HG03280 (cell line): ENCODE data around the gene TMEM204.

Experiments
- ATAC-seq: cut with Tn5 transposase; IDR thresholded peaks from one replicate; pipeline ENCODE4 v1.9.1; 2021; ENCODE audit warnings: mild to moderate bottlenecking, moderate library complexity; ENCODE audit not compliant: unreplicated experiment

TMEM204 gene

DNA sequence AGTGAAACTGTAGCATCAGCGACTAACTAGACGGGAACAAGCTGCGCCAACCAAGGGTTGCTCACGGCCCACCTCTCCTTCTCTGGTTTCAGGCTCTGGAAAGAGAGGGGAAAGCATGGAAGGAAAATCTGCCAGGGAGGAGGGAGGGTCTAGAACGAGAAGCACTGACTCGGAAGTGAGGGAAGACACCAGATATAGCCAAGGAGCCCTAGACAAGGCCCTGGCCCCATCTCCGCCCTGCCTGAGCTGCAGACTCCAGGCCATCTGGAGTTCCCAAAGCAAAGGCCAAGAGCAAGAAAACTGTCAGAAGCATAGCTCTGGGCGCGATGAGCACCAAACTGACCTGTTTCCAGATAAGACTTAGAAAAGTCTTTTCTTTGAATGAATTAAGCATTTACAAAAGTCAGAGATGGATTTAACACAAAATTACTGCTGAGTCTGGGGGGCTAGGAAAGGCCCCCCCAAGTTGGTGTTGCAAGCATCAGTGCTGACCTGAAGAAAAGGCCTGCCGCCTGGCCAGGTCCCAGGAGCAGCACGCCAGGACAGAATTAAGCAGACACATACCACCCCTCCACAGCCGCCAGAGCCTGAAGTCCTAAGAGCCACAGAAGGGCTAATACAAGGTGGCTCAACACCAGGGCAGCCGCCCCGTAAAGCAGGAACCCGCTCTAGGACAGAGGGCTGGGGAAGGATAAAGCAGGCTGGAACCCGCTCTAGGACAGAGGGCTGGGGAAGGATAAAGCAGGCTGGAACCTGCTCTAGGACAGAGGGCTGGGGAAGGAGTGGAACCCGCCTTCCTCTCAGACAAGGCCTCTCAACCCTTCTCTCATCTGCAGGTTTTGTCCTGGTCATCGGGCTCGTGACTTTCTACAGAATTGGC is 20.7 kb downstream of the TMEM204 start:
- ATAC-seq = no peak

DNA sequence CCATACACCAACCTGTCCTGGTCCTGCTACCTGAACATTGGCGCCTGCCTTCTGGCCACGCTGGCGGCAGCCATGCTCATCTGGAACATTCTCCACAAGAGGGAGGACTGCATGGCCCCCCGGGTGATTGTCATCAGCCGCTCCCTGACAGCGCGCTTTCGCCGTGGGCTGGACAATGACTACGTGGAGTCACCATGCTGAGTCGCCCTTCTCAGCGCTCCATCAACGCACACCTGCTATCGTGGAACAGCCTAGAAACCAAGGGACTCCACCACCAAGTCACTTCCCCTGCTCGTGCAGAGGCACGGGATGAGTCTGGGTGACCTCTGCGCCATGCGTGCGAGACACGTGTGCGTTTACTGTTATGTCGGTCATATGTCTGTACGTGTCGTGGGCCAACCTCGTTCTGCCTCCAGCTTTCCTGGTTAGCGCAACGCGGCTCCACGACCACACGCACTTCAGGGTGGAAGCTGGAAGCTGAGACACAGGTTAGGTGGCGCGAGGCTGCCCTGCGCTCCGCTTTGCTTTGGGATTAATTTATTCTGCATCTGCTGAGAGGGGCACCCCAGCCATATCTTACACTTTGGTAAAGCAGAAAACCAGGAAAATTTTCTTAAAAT is 21.5 kb downstream of the TMEM204 start:
- no peak for ATAC-seq

DNA sequence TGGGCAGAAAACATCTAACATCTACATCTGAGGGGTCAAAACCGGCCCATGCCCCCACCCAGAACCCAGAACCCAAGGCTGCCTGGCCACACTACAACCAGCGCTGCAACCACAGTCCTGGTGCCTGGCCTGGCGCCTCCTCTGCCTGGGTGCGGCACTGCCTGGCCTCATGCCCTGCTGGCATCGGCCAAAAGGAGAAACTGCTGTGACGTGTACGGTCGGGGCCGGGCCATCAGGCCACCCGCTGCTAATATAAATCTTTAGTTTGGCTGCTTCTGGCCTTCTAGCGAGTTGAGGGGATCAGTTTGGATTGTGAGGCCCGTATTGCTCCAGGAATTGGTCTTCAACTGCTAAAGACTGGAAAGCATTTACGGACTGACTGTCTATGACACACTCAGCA is 22.8 kb downstream of the TMEM204 start:
- no peak for ATAC-seq

DNA sequence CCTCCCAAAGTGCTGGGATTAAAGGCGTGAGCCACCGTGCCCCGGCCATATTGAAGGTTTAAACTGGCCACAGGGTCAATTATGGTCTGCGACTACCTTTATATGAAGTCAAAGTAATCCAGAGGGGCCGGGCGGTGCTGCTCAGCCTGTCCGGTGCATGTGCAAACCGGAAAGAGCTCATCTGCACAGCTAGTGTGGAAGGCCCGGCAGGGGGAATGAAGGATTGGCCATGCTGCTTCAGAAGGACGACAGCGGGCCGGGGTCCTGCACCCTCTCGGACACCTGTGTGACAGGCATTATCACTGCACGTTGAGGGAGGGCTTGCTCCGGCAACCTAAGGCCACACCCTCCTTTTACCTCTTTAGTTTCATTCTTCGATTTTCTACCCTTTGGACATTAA is 23.6 kb downstream of the TMEM204 start:
- no peak for ATAC-seq

- no peak for ATAC-seq
These were observed 24.1 kb downstream of the TMEM204 start for GRCh38 chr16:1557576-1557975.

DNA sequence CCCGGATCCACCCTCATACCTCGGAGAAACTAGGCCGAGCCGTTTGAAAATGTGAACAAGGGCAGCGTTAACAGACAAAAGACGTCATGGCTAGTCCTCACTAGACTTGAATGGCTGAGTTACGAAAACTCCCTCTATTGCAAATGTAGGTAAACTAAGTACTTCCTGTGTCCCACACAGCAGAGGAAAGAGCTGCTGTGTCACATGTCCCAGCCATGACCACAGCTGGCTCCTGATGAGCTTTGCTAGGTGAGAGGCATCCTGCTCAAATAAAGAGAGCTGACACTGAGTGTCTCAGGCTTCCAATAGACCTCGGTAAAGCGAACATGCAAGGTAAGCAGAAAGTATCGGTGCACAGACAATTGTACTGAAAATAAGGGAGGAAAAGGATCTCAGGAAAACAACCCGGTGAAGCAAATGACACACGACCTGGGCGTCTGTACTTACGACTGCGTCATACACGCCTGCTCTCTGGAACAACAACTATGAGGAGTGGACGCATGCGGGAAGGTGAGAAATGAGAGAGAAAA is 26.0 kb downstream of the TMEM204 start:
- ATAC-seq = no peak

DNA sequence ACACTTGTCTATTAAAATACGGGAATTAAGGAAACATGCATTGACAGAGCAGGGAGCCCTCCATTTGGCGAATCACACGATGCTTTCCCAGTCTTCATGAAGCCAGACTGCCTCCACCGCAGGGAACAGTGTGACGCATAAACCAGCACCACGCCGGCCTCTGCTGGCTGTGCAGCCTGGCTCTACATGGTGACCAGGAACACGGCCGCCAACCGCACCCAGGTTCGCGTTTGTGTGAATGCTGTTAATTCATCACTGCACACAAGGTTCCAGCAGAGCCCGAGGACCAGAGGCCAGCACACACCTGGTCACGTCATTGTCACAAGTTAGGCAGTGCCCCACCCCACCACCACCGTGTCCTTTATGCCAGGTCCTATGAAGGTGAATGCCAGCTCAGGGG is 26.7 kb downstream of the TMEM204 start:
- ATAC-seq = no peak

DNA sequence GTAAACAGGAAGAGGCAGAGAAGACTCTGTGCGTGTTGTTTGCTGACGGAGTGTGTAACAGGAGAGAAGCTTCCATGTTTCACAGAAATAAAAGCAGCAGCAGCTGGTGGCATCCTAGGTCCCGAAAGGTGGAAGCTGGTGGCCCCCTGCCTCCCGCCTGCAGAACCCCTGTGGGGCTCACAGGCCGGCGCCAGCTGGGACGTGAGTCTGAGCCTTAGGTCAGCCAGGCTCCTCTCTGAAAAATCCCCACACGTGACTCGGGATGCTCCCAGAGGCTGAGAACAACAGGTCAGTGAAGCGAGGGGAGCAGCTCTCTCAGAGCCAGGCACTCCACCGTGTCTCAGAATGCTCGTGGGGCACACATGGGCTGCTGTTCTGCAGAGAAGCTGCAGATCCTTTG is 27.4 kb downstream of the TMEM204 start:
- ATAC-seq = no peak

GRCh38 chr16:1561266-1561665 is 27.8 kb downstream of the TMEM204 start:
- ATAC-seq = no peak

- no peak for ATAC-seq
These were observed 28.4 kb downstream of the TMEM204 start for GRCh38 chr16:1561836-1562235.

- ATAC-seq = no peak
These were observed 30.3 kb downstream of the TMEM204 start for GRCh38 chr16:1563786-1564185.

- no peak for ATAC-seq
These were observed 30.9 kb downstream of the TMEM204 start for GRCh38 chr16:1564325-1564724.

DNA sequence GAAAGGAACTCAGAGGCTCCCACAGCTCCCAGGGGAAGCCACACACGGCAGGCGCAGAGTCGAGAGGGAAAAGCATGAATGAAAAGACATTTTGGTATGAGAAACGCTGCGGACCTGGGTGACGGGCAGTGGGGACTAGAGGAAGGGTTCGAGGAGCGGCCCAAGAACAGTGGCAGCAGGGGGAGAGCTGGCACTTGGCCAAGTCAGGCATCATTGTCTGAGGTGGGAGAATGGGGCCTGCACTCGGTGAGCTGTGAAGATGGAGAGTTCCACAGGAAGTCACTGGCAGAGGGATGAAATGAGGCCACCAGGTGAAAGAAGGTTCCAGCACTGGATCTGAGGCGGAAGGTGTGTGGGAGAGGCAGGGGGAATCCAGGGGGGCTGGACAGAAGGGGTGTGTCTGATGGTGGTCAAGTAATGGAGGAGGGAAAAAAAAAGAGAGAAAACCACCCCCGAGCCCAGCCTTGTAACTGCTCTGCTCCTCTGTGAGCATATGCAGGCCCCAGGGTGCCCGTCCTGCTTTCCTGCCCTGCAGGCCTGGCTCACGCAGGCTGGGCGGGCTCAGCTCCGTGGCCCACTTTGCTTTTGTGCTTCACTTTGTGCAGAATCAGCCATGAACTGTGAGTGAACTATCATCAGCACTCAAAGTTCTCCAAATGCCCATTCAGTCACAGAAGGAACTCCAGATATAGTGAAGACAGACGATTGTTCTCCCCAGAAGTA is 31.8 kb downstream of the TMEM204 start:
- ATAC-seq = no peak

- ATAC-seq = no peak
These were observed 34.5 kb downstream of the TMEM204 start for GRCh38 chr16:1567988-1568387.

DNA sequence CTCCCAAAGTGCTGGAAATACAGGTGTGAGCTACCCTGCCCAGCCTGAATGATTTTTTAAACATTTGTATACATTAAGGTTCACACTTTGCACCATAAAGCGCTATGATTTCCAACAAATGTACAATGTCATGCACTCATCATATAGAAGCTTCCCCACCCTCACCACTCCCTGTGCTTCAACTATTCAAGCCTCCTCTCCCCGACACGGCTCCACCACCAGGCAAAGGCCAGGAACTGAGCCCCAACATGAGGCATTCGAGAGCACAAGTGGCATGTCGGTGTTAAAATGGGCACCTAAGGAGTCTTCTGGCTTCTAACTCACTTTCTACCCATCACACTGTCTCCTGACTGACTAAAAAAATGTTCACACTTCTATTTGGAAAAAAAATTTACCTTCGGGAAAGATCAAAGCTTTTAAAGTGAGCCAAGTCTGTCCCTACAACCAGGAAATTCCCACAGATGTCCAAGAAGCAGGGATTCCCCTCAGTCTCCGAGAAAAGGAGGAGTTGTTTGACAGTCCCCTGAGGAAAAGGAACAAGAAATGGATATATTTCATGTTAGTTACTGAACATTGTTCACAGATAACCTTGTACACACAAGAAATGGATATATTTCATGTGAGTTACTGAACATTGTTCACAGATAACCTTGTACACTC is 37.7 kb downstream of the TMEM204 start:
- ATAC-seq = no peak

- no peak for ATAC-seq
These were observed 39.2 kb downstream of the TMEM204 start for GRCh38 chr16:1572673-1573072.

DNA sequence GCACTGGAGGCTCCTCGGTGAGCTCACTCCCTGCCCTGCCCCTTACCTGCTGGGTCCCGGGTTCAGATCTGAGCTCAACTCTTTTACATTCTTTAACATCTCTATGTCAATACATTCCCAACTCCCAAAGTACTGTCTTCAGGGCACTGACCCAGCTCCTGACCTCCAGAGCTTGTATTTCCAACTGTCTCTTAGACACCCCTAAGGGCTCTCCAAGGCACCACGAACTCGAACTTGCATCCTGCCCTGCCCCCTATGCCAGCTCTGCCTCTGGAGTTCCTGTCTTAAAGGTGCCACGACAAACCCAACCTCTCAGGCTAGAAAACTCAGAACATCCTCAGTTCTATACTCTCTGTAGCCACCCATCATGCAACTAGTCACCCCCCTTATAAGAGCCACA is 39.8 kb downstream of the TMEM204 start:
- ATAC-seq = no peak

- ATAC-seq = no peak
These were observed 42.1 kb downstream of the TMEM204 start for GRCh38 chr16:1575578-1575977.

- no peak for ATAC-seq
These were observed 45.7 kb downstream of the TMEM204 start for GRCh38 chr16:1579214-1579613.

- no peak for ATAC-seq
These were observed 46.8 kb downstream of the TMEM204 start for GRCh38 chr16:1580256-1580655.

DNA sequence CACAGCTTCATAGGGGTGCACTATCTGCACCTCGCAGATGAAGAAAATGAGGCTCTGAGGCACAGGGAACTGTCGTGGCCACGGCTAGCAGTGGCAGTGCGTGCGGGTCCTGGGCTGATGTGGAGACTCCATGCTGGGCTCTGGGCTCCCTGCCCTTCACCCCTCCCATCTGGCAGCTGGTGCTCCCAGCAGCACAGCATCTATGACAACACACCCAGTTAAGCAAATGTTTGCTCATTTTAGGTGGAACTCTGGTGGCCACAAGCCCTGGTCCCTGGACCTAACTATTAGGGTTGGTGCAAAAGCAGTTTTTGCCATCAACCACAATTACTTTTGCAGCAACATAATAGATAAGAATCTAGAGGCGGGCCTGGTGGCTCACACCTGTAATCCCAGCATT is 47.5 kb downstream of the TMEM204 start:
- ATAC-seq = no peak
